ENCODE measurements around the gene ANKS1B. TPM values are rescaled to one million over a fixed set of nuclear protein-coding genes. Genes with fewer than 3 reads are reported as not detected.

ANKS1B gene
- total and polyA plus RNA-seq, 7 donors: 1.0 to 57.3 (median 30.1) TPM; not detected in 1

DNA sequence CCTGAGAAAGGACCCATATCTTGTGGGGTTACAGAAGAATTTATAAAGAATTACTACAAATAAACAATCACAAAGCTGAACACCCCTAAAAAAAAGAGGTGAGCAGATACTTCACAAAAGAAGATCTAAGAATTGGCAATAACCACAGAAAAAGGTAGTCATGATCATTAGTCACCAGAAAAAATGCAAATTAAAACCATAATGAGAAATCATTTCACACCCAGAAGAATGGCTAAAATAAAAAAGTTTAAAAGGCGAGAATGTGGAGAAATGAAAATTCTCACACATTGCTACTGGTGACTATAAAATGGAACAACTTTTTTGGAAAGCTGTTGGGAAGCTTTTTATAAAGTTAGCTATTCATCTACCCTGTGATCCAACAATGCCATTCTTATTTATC is 545.3 kb downstream of the ANKS1B start:
- 84 to 88% methylated on average over 1 of the region's 1 CpG for WGBS, 2 donors
- no peak overlapping the region for H3K4me3 ChIP-seq
- H3K36me3 ChIP-seq: no peaks in the 10 kb centered on the region
- no peak overlapping the region for H3K27ac ChIP-seq
- H3K9me3 ChIP-seq: peaks cover 0 to 3% (median 0%) of the 10 kb centered on the region in 4 donors
- H3K4me1 ChIP-seq: peaks cover 0 to 5% (median 0%) of the 10 kb centered on the region in 4 donors
- no peaks in the 10 kb centered on the region for H3K27me3 ChIP-seq
- TF ChIP-seq, protein P1, sequence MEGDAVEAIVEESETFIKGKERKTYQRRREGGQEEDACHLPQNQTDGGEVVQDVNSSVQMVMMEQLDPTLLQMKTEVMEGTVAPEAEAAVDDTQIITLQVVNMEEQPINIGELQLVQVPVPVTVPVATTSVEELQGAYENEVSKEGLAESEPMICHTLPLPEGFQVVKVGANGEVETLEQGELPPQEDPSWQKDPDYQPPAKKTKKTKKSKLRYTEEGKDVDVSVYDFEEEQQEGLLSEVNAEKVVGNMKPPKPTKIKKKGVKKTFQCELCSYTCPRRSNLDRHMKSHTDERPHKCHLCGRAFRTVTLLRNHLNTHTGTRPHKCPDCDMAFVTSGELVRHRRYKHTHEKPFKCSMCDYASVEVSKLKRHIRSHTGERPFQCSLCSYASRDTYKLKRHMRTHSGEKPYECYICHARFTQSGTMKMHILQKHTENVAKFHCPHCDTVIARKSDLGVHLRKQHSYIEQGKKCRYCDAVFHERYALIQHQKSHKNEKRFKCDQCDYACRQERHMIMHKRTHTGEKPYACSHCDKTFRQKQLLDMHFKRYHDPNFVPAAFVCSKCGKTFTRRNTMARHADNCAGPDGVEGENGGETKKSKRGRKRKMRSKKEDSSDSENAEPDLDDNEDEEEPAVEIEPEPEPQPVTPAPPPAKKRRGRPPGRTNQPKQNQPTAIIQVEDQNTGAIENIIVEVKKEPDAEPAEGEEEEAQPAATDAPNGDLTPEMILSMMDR (IDR thresholded peaks at IDR 0.05): no peak
- TF ChIP-seq EP300 (IDR thresholded peaks at IDR 0.05): no peak
- no peak for TF ChIP-seq POLR2A (IDR thresholded peaks at IDR 0.05)
- TF ChIP-seq POLR2AphosphoS5 (IDR thresholded peaks at IDR 0.05): no peak
- no peak for DNase-seq
- intact Hi-C loops (cut with DNase I): no loop called here

GRCh38 chr12:99436584-99436983 is 548.2 kb downstream of the ANKS1B start:
- intact Hi-C loops (cut with DNase I): no loop called here
- no peak overlapping the region for H3K4me3 ChIP-seq
- TF ChIP-seq POLR2AphosphoS5 (IDR thresholded peaks at IDR 0.05) (no peak), POLR2A (IDR thresholded peaks at IDR 0.05) (no peak), EP300 (IDR thresholded peaks at IDR 0.05) (no peak)
- TF ChIP-seq, protein P1 (IDR thresholded peaks at IDR 0.05): no peak
- no peaks in the 10 kb centered on the region for H3K4me1 ChIP-seq
- H3K36me3 ChIP-seq: no peaks in the 10 kb centered on the region
- H3K9me3 ChIP-seq: peaks cover 0 to 3% (median 0%) of the 10 kb centered on the region in 4 donors
- H3K27me3 ChIP-seq: no peaks in the 10 kb centered on the region
- DNase-seq: no peak
- no peak overlapping the region for H3K27ac ChIP-seq

- Histone ChIP-seq H3K36me3 (no peaks in the 10 kb centered on the region), H3K4me3 (no peak overlapping the region), H3K27ac (no peak overlapping the region), H3K4me1 (no peaks in the 10 kb centered on the region), H3K9me3 (peaks cover 0 to 3% (median 0%) of the 10 kb centered on the region in 4 donors), H3K27me3 (no peaks in the 10 kb centered on the region)
- intact Hi-C loops (cut with DNase I): no loop called here
- no peak for DNase-seq
- 51 to 77% methylated on average over 1 of the region's 1 CpG for WGBS, 2 donors
- TF ChIP-seq POLR2A (IDR thresholded peaks at IDR 0.05) (no peak), POLR2AphosphoS5 (IDR thresholded peaks at IDR 0.05) (no peak), EP300 (IDR thresholded peaks at IDR 0.05) (no peak)
- TF ChIP-seq, protein P1 (IDR thresholded peaks at IDR 0.05): no peak
Measured at GRCh38 chr12:99435095-99435791, 549.5 kb downstream of the ANKS1B start.

- H3K4me1 ChIP-seq: no peaks in the 10 kb centered on the region
- no peaks in the 10 kb centered on the region for H3K27me3 ChIP-seq
- H3K27ac ChIP-seq: no peak overlapping the region
- H3K4me3 ChIP-seq: no peak overlapping the region
- DNase-seq: no peak
- H3K9me3 ChIP-seq: peaks cover 0 to 3% (median 0%) of the 10 kb centered on the region in 4 donors
- no peaks in the 10 kb centered on the region for H3K36me3 ChIP-seq
- intact Hi-C loops (cut with DNase I): no loop called here
- TF ChIP-seq EP300 (IDR thresholded peaks at IDR 0.05): no peak
- TF ChIP-seq POLR2AphosphoS5 (IDR thresholded peaks at IDR 0.05): no peak
- TF ChIP-seq, protein P1 (IDR thresholded peaks at IDR 0.05): no peak
- no peak for TF ChIP-seq POLR2A (IDR thresholded peaks at IDR 0.05)
- 96 to 100% methylated on average over 1 of the region's 1 CpG for WGBS, 2 donors
Measured at GRCh38 chr12:99433155-99433554, 551.6 kb downstream of the ANKS1B start.

GRCh38 chr12:99431203-99431602 is 553.5 kb downstream of the ANKS1B start:
- TF ChIP-seq, protein P1 (IDR thresholded peaks at IDR 0.05): no peak
- TF ChIP-seq POLR2AphosphoS5 (IDR thresholded peaks at IDR 0.05) (no peak), EP300 (IDR thresholded peaks at IDR 0.05) (no peak), POLR2A (IDR thresholded peaks at IDR 0.05) (no peak)

More at GRCh38 chr12:99431203-99431602, 553.5 kb downstream of the ANKS1B start:
- DNase-seq: no peak
- 61 to 80% methylated on average over 2 of the region's 2 CpGs for WGBS, 2 donors
- Histone ChIP-seq H3K27ac (no peak overlapping the region), H3K4me1 (no peaks in the 10 kb centered on the region), H3K36me3 (no peaks in the 10 kb centered on the region), H3K27me3 (no peaks in the 10 kb centered on the region), H3K4me3 (no peak overlapping the region), H3K9me3 (peaks cover 0 to 3% (median 0%) of the 10 kb centered on the region in 4 donors)
- intact Hi-C loops (cut with DNase I): no loop called here
